Breast epithelium (tissue), 4 donors: ENCODE measurements around the gene C6orf163. TPM values are rescaled to one million over a fixed set of nuclear protein-coding genes. Genes with fewer than 3 reads are reported as not detected.

ENCODE experiments used
- DNase-seq, 2 donors: peaks; one replicate each; pipeline ENCODE4 v3.0.0-alpha.2; 2019; ENCODE audit warnings: low spot score in 2 of 2
- H3K27ac ChIP-seq, 2 donors: fragments of 200-600 bp; sonication (generic) in 1 of 2; one replicate each; pipeline ENCODE4 v1.5.1; 2016 to 2019; ENCODE audit warnings: mild to moderate bottlenecking in 1 of 2
- H3K27me3 ChIP-seq, 2 donors: fragments of 200-600 bp; sonication (generic) in 1 of 2; one replicate each; pipeline versions ENCODE4 v1.5.1 to v1.6.0; 2017 to 2019; ENCODE audit warnings: control low read depth in 1 of 2, mild to moderate bottlenecking in 1 of 2
- H3K36me3 ChIP-seq: fragments of 200-600 bp; one replicate; pipeline ENCODE4 v1.5.1; 2019
- H3K4me1 ChIP-seq, 2 donors: fragments of 200-600 bp; sonication (generic); one replicate each; pipeline ENCODE4 v1.5.1; 2016 to 2019; ENCODE audit warnings: control low read depth in 1 of 2
- H3K4me3 ChIP-seq, 3 donors: fragments of 200-600 bp; sonication (generic); 1 replicate in 2 of 3; 2 replicates in 1 of 3; pipeline ENCODE4 v1.5.1; 2016 to 2019; ENCODE audit warnings: mild to moderate bottlenecking in 3 of 3, moderate library complexity in 2 of 3
- H3K9me3 ChIP-seq, 2 donors: fragments of 200-600 bp; sonication (generic) in 1 of 2; one replicate each; pipeline ENCODE4 v1.5.1; 2016 to 2019; ENCODE audit warnings: control low read depth in 1 of 2
- CTCF ChIP-seq, 3 donors: fragments of 450-650 bp; IDR thresholded peaks; one replicate each; pipeline ENCODE4 v1.5.1; 2016 to 2017; ENCODE audit warnings: antibody characterized with exemption in 3 of 3, mild to moderate bottlenecking in 3 of 3, moderate library complexity in 3 of 3
- POLR2A ChIP-seq: fragments of 450-650 bp; IDR thresholded peaks from one replicate; pipeline ENCODE4 v1.6.1; 2016; ENCODE audit warnings: antibody characterized with exemption, mild to moderate bottlenecking, moderate library complexity
- POLR2AphosphoS5 ChIP-seq, 3 donors: sonication (generic); formaldehyde crosslinking; IDR thresholded peaks; one replicate each; pipeline ENCODE4 v1.6.1; 2017; ENCODE audit warnings: antibody characterized with exemption in 3 of 3
- intact Hi-C: fragments of 100-400 bp; cut with DNase I; formaldehyde crosslinking; loops from one replicate; pipeline ENCODE4 v1.15.1; 2023; ENCODE audit warnings: low total_unique reads
- total RNA-seq, 3 donors: library from RNA; depleted of rRNA; stranded (reverse); fragments of >200 nt; gene quantifications; one replicate each; pipeline ENCODE4 v1.1.0, GENCODE V29; 2016

C6orf163 gene
- total RNA-seq, 3 donors from 2014 or later = 3.5 to 6.2 (median 4.7) TPM

DNA sequence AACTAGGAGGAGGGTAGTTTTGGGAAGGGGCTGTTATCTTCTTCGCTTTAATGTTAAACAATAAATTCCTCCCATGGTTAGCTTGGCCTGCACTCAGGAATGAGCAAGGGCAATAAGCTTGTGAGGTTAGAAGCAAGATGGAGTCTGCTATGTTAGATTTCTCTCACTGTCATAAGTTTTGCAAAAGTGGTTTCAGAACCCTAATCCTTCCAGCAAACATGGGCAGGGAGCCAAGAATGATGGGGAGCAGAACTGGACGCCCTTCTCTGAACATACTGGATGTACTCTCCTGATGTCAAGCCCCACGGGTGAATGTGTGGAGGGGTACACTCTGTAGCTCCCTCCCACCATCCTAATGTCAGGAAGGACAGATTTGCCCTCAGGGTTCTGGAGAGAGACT is 22.3 kb downstream of the C6orf163 start:
- intact Hi-C loops = no loop called here
- Histone ChIP-seq H3K4me3 (no peak overlapping the region), H3K27me3 (no peaks in the 10 kb centered on the region), H3K4me1 (no peaks in the 10 kb centered on the region), H3K9me3 (peaks cover 6 to 10% of the 10 kb centered on the region in 2 donors), H3K27ac (no peak overlapping the region), H3K36me3 (no peaks in the 10 kb centered on the region)
- DNase-seq = no peak
- TF ChIP-seq POLR2A = no peak
- no peak for TF ChIP-seq POLR2AphosphoS5 (IDR thresholded peaks at IDR 0.05)
- TF ChIP-seq CTCF (IDR thresholded peaks at IDR 0.05) = no peak

- Histone ChIP-seq H3K36me3 (no peaks in the 10 kb centered on the region), H3K27me3 (no peaks in the 10 kb centered on the region), H3K4me1 (no peaks in the 10 kb centered on the region), H3K4me3 (no peak overlapping the region), H3K9me3 (peaks cover 6 to 10% of the 10 kb centered on the region in 2 donors), H3K27ac (no peak overlapping the region)
- TF ChIP-seq POLR2A (no peak), POLR2AphosphoS5 (IDR thresholded peaks at IDR 0.05) (no peak), CTCF (IDR thresholded peaks at IDR 0.05) (no peak)
- intact Hi-C loops = no loop called here
- no peak for DNase-seq
Measured at GRCh38 chr6:87373377-87373776, 28.8 kb downstream of the C6orf163 start.

DNA sequence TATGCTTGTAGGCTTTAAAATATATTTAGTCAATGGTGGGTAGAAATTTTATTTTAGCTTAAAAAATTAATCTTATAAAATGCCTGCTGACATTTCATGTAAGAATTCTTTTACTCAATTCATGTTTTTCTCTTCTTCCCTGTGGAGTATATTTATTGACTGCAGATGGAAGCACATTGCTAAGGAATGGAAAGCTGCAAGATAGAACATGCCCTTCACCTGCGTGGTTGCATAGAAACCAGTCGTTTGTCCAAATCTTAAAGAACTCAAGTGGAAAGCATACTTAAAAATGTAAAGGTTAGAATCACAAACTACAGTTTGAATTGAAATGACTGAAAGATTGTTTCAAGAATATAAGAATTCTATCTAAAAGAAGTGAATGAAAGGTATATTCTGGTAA is 30.7 kb downstream of the C6orf163 start:
- DNase-seq = no peak
- Histone ChIP-seq H3K9me3 (no peaks in the 10 kb centered on the region), H3K36me3 (no peaks in the 10 kb centered on the region), H3K27ac (no peak overlapping the region), H3K4me1 (no peaks in the 10 kb centered on the region), H3K4me3 (no peak overlapping the region), H3K27me3 (no peaks in the 10 kb centered on the region)
- intact Hi-C loops = no loop called here
- TF ChIP-seq POLR2AphosphoS5 (IDR thresholded peaks at IDR 0.05) = no peak
- no peak for TF ChIP-seq POLR2A
- no peak for TF ChIP-seq CTCF (IDR thresholded peaks at IDR 0.05)

GRCh38 chr6:87376643-87377042 is 32.0 kb downstream of the C6orf163 start:
- Histone ChIP-seq H3K4me3 (no peak overlapping the region), H3K36me3 (no peaks in the 10 kb centered on the region), H3K27me3 (no peaks in the 10 kb centered on the region), H3K4me1 (no peaks in the 10 kb centered on the region), H3K9me3 (no peaks in the 10 kb centered on the region), H3K27ac (no peak overlapping the region)
- TF ChIP-seq POLR2A (no peak), CTCF (IDR thresholded peaks at IDR 0.05) (no peak), POLR2AphosphoS5 (IDR thresholded peaks at IDR 0.05) (no peak)
- intact Hi-C loops = no loop called here
- no peak for DNase-seq

DNA sequence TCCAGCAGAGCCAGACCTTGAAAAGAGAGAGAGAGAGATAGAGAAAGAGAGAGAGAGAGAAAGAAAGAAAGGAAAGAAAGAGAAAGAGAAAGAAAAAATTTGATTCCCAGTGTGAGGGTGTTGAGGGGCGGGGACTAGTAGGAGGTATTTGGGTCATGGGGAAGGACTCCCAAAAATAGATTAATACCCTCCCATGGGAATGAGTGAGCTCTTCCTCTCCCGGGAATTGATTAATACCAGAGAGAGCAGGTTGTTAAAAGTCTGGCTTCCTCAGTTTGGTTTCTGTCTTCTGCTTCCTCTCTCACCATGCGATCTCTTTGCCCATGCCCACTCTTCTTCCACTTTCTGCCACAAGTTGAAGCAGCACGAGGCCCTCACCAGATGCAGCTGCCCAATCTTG is 34.3 kb downstream of the C6orf163 start:
- H3K4me1 ChIP-seq = no peaks in the 10 kb centered on the region
- H3K9me3 ChIP-seq = no peaks in the 10 kb centered on the region
- H3K27me3 ChIP-seq = no peaks in the 10 kb centered on the region
- H3K36me3 ChIP-seq = no peaks in the 10 kb centered on the region
- intact Hi-C loops = no loop called here
- no peak for DNase-seq
- no peak overlapping the region for H3K4me3 ChIP-seq
- H3K27ac ChIP-seq = no peak overlapping the region
- TF ChIP-seq POLR2AphosphoS5 (IDR thresholded peaks at IDR 0.05) (no peak), POLR2A (no peak), CTCF (IDR thresholded peaks at IDR 0.05) (no peak)
